Mononuclear cell (primary cell): ENCODE data around the gene TDP1. TPM values are rescaled to one million over a fixed set of nuclear protein-coding genes. Genes with fewer than 3 reads are reported as not detected.
"Not testable (repeated sequence)": the region's sequence is repeated elsewhere in the genome, so short reads cannot be mapped to it uniquely, and the experiment has no call there.

Experiments
- H3K27me3 ChIP-seq: 2 replicates; pipeline ENCODE4 v1.6.0; 2011; ENCODE audit warnings: low read length, control low read depth; ENCODE audit not compliant: insufficient read depth
- H3K4me1 ChIP-seq: 2 replicates; pipeline ENCODE4 v1.5.1; 2011; ENCODE audit warnings: mild to moderate bottlenecking, low read length, control low read depth; ENCODE audit not compliant: insufficient read depth
- H3K4me3 ChIP-seq: 2 replicates; pipeline ENCODE4 v1.5.1; 2011; ENCODE audit warnings: mild to moderate bottlenecking, low read length, moderate library complexity
- H3K9me3 ChIP-seq: 2 replicates; pipeline ENCODE4 v1.5.1; 2011; ENCODE audit warnings: low read depth, mild to moderate bottlenecking, control low read depth, low read length
- total RNA-seq: library from RNA; depleted of rRNA; stranded (reverse); fragments of >200 nt; gene quantifications from one replicate; pipeline ENCODE4 v1.2.3, GENCODE V29; 2012

The TDP1 gene
- total RNA-seq, 1 donor = 52.2 TPM

DNA sequence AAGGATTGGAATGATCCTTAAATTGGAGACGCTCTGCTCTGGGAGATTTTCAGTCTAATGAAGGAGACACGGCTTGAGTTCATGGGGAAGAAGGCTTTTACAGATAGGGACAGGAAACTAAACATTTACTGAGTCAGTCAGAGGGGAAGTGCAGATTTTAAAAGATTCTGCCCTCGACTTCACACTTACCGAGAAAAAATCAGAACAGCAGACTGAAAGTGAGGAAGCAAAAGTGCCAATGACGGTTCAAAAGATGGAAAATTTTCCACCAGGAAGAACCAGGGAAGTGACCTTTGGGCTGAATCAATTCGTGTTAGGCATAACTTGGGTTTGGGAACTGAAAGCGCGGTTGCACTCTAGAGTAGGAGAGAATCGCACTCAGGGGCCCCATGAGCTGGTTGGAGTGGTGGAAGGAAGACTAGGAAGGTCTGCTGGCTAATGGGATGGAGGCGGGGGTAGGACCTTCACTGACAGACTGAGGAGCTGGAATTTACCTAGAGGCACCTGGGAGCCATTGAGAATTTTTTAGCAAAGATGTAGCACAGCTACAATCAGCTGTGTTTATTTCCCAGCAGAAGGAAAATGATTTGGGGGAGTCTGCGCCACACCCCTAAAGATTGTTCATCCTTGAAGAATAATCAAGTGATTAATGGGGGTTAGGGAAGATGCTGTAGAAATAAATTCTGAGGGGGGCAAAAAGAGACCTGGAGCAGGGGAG is 107.3 kb downstream of the TDP1 start:
- Histone ChIP-seq H3K4me3 (peak overlapping the region; percentile 36), H3K9me3 (no peaks in the 10 kb centered on the region), H3K27me3 (peaks cover 65% of the 10 kb centered on the region), H3K4me1 (peaks cover 49% of the 10 kb centered on the region)

DNA sequence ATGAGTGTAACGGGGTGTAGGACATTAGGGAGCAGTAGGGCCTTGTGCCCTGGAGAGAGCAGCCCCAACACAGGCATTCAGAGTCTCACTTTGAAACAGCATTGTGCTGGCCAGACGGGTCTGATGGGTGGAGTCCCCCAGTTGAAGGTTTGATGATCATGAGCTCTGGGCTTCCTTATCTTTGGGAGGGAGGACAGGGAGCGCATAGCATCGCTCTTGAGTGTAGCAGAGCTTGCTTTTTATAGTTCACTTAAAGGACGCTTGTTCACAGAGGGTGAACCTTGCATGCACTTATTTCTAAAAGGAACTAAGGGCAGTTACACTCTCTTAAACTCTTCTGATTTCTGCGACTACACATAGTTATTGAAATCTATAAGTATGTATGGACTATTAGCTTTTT is 116.6 kb downstream of the TDP1 start:
- Histone ChIP-seq H3K4me1 (no peaks in the 10 kb centered on the region), H3K9me3 (no peaks in the 10 kb centered on the region), H3K4me3 (no peak overlapping the region), H3K27me3 (peaks cover 2% of the 10 kb centered on the region)

DNA sequence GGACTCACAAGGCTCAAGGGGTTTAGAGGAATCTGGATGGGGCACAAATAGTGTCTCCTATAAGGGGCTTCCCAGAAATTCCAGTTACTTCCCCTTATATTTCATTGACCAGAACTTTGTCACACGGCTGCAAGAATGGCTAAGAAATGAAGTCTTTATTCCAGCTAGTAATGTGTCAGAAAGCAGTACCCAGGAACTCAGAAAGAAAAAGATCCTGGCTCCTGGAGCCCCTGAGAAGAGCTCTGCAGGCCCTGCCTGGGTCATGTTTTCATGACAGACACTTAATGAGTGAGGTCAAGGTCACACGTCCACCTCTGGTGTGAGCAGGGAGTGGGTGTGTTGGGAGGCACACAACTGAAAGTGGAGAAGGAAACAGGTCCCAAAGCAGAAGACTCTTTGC is 123.8 kb downstream of the TDP1 start:
- Histone ChIP-seq H3K4me1 (no peaks in the 10 kb centered on the region), H3K4me3 (no peak overlapping the region), H3K27me3 (peaks cover 2% of the 10 kb centered on the region), H3K9me3 (no peaks in the 10 kb centered on the region)

DNA sequence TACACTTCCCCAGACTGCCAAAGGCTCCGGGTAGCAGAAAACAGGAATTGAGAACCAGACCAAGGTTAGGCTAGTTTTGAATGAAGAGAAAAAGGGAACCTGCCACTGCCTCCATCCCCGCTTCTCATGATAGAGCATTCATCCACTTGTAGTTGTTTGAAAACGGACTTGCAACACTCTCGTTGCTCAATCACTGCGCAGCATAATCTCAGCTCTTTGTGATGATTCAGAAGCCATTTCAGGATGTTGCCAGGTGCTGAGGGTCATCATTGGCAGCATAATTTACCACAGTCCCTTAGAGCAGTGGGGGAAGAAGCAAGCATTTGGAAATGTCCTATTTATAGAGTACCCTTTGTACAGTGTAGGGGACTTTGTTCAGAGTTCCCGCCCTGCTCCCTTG is 131.7 kb downstream of the TDP1 start:
- Histone ChIP-seq H3K4me3 (no peak overlapping the region), H3K27me3 (peaks cover 2% of the 10 kb centered on the region)

DNA sequence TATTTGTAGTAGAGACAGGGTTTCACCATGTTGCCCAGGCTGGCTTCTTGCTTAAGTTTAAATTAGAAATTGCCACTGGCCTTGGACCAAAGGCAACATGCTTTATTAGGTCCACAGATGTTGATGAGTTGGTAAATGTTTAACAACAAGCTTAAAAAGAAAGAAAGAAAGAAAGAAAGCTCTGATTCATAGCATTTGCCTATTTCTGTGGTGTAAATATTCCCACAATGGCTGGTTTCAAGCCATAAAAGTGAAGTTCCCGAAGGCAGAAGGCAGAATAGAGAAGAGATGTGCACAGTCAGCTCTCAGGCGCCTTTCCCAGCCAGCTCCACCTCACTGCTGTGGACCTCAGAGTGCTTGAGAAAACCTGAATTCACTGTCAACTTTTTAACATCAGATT is 132.4 kb downstream of the TDP1 start:
- Histone ChIP-seq H3K4me3 (no peak overlapping the region), H3K4me1 (peaks cover 27% of the 10 kb centered on the region), H3K9me3 (no peaks in the 10 kb centered on the region), H3K27me3 (peaks cover 2% of the 10 kb centered on the region)

More for the DNA sequence above, 131.7 kb downstream of the TDP1 start:
- Histone ChIP-seq H3K4me1 (peaks cover 22% of the 10 kb centered on the region), H3K9me3 (no peaks in the 10 kb centered on the region)

DNA sequence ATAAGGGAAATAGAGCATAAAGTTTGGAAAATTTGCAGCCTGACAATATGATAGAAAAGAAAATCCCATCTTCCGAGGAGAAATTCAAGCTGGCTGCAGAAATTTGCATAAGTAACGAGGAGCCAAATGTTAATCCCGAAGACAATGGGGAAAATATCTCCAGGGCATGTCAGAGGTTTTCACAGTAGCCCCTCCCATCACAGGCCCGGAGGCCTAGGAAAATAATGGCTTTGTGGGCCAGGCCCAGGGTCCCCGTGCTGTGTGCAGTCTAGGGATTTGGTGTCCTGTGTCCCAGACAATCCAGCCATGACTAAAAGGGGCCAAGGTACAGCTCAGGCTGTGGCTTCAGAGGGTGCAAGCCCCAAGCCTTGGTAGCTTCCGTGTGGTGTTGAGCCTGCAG is 133.8 kb downstream of the TDP1 start:
- H3K9me3 ChIP-seq, H3K27me3 ChIP-seq, H3K4me3 ChIP-seq: not testable (repeated sequence)
- H3K4me1 ChIP-seq = peaks cover 40% of the 10 kb centered on the region

DNA sequence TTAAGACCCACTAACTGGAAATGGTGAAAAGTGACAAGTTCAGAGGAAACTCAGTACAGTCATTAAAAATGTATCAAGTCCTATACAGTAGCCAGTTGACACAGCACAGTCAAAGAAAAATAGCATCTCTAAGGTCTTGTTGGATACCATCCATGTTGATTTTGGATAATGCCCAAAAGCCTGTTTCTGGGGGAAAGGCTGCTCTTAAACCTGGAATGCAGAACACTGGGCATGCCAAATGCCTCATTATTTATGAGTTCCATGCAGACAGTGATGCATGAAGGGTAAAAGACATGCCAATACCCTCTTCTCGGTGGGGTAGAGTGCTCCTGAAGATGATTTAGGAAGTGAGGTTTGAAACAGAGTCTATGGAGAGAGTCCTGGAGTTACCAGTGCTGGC is 135.7 kb downstream of the TDP1 start:
- Histone ChIP-seq H3K27me3 (peaks cover 2% of the 10 kb centered on the region), H3K4me3 (no peak overlapping the region), H3K9me3 (no peaks in the 10 kb centered on the region), H3K4me1 (peaks cover 37% of the 10 kb centered on the region)

DNA sequence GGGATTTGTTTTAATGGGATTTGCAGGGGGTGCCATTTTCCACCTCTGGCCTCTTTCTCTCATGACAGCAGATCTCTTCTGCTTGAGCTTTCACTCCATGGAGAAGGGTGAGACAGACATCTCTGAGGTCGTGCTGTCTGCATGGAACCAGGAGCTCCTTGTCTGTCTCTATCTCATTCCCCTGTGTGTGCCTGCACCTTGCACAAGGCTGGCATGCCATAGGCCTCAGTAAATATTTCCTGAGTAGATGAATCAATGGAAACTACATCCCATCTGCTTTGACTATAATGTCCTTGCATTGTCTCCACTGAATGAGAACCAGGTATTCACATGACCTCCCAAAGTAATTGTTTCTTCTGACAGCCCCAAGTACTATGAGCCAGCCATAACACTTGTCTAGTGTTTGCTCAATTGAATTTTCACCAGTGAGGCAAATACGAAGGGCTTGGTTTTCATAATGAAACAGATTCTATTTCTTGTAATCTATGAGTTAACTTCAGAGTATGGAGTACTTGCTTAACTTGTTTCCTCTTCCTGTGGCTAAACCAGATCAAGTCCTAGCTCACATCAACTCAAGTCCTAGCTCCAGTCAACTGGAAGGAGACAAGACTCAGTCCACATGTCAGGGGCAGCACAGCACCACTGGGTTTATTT is 138.3 kb downstream of the TDP1 start:
- no peaks in the 10 kb centered on the region for H3K9me3 ChIP-seq
- no peaks in the 10 kb centered on the region for H3K27me3 ChIP-seq
- H3K4me3 ChIP-seq = no peak overlapping the region
- peaks cover 18% of the 10 kb centered on the region for H3K4me1 ChIP-seq

Other genes starting within 250 kb of the TDP1 start
- gene EFCAB11, start 1.2 kb upstream of the TDP1 start, total RNA-seq = 0.63 TPM
- gene KCNK13, start 106.1 kb downstream of the TDP1 start, total RNA-seq = 0.42 TPM